Dermis microvascular lymphatic vessel endothelial cell (primary cell): ENCODE measurements around the gene TMEM53. TPM values are rescaled to one million over a fixed set of nuclear protein-coding genes. Genes with fewer than 3 reads are reported as not detected.

Source experiments
- DNase-seq, 2 donors: peaks; one replicate each; pipeline versions ENCODE4 v3.0.0 to v3.0.0-alpha.2; 2010; ENCODE audit warnings: low read depth in 2 of 2
- total RNA-seq: library from RNA; depleted of rRNA; stranded (reverse); fragments of >200 nt; gene quantifications from 2 replicates; pipeline ENCODE4 v1.2.1, GENCODE V29; 2014

The TMEM53 gene
- total RNA-seq, 1 donor from 2014 or later = 4.7 TPM

DNA sequence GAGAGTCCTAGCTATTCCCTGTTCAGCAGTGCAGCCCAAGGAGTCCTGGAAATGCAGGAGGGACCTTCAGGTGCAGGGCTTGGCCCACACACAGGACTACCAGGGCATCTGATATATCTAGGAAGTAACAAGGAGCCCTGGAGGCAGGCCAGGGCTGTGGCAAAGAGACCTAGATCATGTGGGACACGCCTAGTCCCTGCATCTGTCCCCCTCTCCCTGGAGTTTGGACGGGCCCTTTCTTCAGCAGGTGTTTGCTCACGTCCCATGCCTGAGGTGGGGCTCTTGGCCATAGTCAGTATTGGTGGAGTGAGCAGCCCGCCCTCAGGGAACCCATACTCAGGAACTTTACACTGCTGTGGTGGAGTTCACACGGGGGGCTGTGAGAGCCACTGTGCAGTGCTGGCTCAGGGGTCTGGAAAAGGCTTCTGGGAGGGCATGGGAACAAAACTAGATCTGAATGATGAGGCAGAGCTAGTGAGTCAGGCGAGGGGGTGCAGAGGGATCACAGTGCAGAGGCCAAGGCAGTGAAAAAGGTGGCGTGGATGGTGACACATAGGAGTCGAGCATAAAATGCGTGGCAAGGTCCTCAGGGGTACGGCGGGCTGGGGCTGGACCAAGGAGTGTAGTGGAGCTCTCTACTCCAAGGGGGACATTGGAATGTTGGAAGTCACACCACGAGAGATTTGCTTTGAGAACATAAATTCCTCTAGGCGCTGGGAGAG is 25.6 kb downstream of the TMEM53 start:
- no peak for DNase-seq

- DNase-seq = no peak
These were observed 26.4 kb downstream of the TMEM53 start for GRCh38 chr1:44647896-44648295.

GRCh38 chr1:44646261-44647110 is 27.8 kb downstream of the TMEM53 start:
- DNase-seq = no peak

GRCh38 chr1:44645476-44646244 is 28.6 kb downstream of the TMEM53 start:
- no peak for DNase-seq

- DNase-seq = no peak
These were observed 29.5 kb downstream of the TMEM53 start for GRCh38 chr1:44644806-44645205.

- DNase-seq = no peak
These were observed 30.5 kb downstream of the TMEM53 start for GRCh38 chr1:44643721-44644334.

DNA sequence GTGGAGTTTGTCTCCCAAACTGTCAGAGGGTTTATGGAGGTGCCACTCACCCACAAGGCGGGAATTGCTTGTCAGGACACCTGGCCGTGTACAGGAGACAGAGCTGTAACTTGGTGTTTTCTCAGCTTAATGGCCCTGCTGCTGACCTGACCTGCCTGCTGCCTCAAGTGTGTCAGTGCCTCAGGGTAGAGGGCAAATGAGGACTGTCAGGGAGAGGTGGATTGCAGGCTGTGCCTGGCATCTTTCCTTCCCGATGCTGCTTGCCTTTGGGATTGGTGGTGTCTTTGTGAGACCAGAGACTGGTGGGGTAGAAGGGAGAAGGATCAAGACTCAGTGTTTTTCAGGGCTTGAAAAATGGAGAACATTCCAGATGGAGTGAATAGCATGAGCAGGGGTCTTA is 31.4 kb downstream of the TMEM53 start:
- DNase-seq = no peak

DNA sequence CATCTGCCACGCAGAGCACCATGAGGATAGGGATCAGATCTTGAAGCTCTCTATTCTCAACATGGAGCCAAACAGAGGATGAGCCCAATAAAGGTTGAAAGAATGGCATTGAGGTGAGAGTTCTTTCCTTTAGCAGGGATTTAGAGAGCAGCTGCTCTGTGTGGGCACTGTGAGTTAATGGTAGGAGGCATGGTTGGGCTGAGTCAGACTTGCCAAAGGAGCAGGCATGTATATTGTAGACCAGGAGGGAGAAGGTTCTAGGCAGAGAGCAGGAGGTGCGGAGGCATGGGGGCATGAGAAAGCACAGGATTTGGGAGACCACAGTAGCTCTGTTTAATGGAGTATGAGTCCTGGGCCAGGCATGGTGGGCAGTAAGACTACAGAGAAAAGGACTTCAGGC is 32.0 kb downstream of the TMEM53 start:
- no peak for DNase-seq

- DNase-seq = no peak
These were observed 32.9 kb downstream of the TMEM53 start for GRCh38 chr1:44641126-44642102.

DNA sequence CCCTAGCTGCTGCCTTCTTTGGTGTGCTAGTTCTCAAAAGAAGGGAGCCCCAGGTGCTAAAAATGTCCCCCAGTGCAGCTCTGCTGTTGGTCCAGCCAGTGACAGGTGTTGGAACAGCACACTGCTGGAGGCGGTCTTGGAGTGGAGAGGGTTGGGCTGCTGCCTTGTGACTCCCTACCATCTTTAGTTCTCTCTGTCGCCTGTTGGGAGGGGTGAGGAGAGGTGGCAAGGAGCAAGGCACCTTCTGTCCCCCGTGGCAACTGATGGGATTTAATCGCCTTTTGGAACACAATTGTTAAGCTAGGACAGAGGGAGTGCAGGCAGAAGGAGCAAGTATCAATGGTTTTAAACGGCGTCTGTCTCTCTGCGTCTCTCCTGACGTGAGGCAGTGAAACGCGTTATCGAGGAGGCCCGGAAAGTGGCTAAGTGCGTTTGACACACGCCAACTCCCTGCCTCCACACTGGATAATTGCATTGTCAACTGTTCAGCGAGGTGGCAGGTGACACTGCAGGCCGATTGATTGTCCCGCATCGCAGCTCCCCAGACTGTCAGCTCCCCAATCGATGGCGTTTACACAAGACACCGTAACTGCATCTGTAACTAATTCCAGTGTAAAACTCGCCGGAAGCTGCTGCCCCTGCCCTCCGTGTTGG is 34.0 kb downstream of the TMEM53 start:
- no peak for DNase-seq

DNA sequence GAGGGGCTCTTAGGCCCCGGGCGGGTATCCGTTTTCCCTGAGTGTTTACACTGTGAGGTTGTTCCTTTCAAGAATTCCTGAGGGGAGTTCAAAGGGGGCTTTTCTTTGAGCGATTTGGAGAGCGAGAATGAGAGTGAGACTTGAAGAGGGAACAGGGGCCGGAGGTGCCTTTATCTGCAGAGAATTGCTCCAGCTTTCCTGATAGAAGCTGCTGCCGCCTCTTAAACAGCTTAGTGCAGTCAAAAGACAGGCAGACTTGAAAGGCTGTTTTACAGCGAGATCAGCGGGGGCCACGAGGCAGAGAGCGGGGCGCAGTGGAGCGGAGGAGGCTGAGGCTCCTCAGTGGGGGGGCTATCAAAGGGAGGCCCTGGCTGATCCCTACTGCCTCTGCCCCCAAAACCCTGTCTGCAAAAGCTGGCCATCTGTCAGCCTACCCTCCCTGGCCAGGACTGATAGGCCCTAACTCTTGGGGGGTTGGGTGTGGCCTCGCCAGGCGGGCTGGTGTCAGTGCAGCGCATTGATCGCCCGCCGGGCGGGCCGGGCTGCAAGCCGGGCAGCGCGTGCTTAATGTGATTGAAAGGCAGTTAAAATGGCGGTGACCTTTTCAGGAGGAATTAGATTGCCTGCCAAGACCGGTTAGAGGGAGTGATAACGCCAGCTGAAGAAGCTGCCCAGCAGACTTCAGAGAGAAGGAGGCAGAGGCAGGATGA is 36.4 kb downstream of the TMEM53 start:
- no peak for DNase-seq

GRCh38 chr1:44636688-44637598 is 37.3 kb downstream of the TMEM53 start:
- no peak for DNase-seq

- DNase-seq = no peak
These were observed 38.1 kb downstream of the TMEM53 start for GRCh38 chr1:44636083-44636687.

DNA sequence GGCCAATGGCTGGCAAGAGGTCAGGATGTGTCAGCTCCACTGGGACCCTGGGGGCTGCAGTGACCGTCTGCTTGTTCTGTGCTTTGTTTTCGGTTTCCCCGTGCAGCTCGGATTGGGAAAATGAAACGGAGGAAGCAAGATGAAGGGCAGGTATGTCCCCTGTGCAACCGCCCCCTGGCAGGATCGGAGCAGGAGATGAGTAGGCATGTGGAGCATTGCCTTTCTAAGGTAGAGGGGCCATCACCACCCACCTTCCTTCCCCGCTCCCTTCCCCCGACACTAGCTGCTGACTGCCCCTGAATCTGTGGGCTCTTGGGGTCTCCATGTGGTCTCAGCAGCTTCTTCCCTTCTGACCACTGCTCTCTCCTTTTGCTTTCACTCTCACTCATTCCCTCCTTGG is 38.8 kb downstream of the TMEM53 start:
- DNase-seq = no peak

- DNase-seq = no peak
These were observed 39.6 kb downstream of the TMEM53 start for GRCh38 chr1:44634606-44635189.

GRCh38 chr1:44632598-44632997 is 41.7 kb downstream of the TMEM53 start:
- DNase-seq = peak in 1 of 2 donors; percentile 57
